Keratinocyte (primary cell): Measurements from ENCODE around the gene MOV10L1.

Source experiments
- CTCF ChIP-seq, 3 experiments: IDR thresholded peaks in 1 of 3; conservative IDR thresholded peaks in 1 of 3; optimal IDR thresholded peaks in 1 of 3; 2 replicates in 2 of 3; 3 replicates in 1 of 3; pipeline versions ENCODE3 to v1.5.1; 2011; ENCODE audit warnings: low read length in 3 of 3, mild to moderate bottlenecking in 3 of 3, moderate library complexity in 2 of 3, control low read depth in 1 of 3, inconsistent platforms in 1 of 3; ENCODE audit not compliant: insufficient read depth in 2 of 3; ENCODE audit errors: extremely low read depth in 1 of 3
- EZH2 ChIP-seq: IDR thresholded peaks from one replicate; pipeline ENCODE4 v1.6.1; 2012; ENCODE audit warnings: inconsistent platforms, mild to moderate bottlenecking, low read length, moderate library complexity

GRCh38 chr22:50208430-50208938 lies 118.7 kb downstream of the MOV10L1 start:
- TF ChIP-seq CTCF (optimal IDR thresholded peaks at IDR 0.05 in 1 of 3, IDR thresholded peaks at IDR 0.05 in 1 of 3, conservative IDR thresholded peaks at IDR 0.05 in 1 of 3; ENCODE audit: extremely low read depth in 1 of 3, insufficient read depth in 2 of 3, low read length in 3 of 3) (no peak), EZH2 (no peak)
